ENCODE measurements around the gene NT5C3B. TPM values are rescaled to one million over a fixed set of nuclear protein-coding genes. Genes with fewer than 3 reads are reported as not detected.
"Not testable (repeated sequence)": the region's sequence is repeated elsewhere in the genome, so short reads cannot be mapped to it uniquely, and the experiment has no call there.

Gene NT5C3B
- total RNA-seq, 2 experiments from 2014 or later = 29.0 to 29.5 TPM

GRCh38 chr17:41786227-41787020, 49.6 kb downstream of the NT5C3B start, which contains the start of gene JUP:
Gene JUP, minus strand, starts transcription at chr17:41786711. Its CDS starts 14,857 bp downstream, at chr17:41771854.
- Mint-ChIP-seq H3K4me3 (peak within 1 kb of the TSS; percentile 32), H3K27ac (no peak within 1 kb of the TSS), H3K36me3 (no peaks in the 10 kb centered on the region), H3K9me3 (no peaks in the 10 kb centered on the region), H3K4me1 (ENCODE audit: low read depth) (peaks cover 12% of the 10 kb centered on the region), H3K27me3 (peaks cover 20% of the 10 kb centered on the region)
- intact Hi-C loops (cut with micrococcal nuclease) = no loop called here
- ChIA-PET CTCF (interaction anchor here (0.7 to 2.8 kb wide), 11 partner anchors 8 to 217 kb away, joined by 3 to 20 read pairs (median 5); partner anchors contain the start of genes FKBP10, ODAD4 and P3H4), POLR2A (interaction anchor here (0.9 to 1.1 kb wide), 2 partner anchors 12 to 25 kb away, joined by 3 to 4 read pairs; partner anchors contain the start of gene P3H4)
- DNase-seq = peak; percentile 94

GRCh38 chr17:41785859-41786226, 50.2 kb downstream of the NT5C3B start:
- ChIA-PET POLR2A (interaction anchor here (1.1 kb wide), 1 partner anchor 26 kb away, joined by 4 read pairs; the partner anchor contains the start of gene P3H4), CTCF (interaction anchor here (1.0 to 2.8 kb wide), 8 partner anchors 9 to 90 kb away, joined by 3 to 20 read pairs (median 7); partner anchors contain the start of genes FKBP10 and P3H4)
- H3K27ac Mint-ChIP-seq = no peak overlapping the region
- H3K9me3 Mint-ChIP-seq = no peaks in the 10 kb centered on the region
- peaks cover 20% of the 10 kb centered on the region for H3K27me3 Mint-ChIP-seq
- peaks cover 12% of the 10 kb centered on the region for H3K4me1 Mint-ChIP-seq (ENCODE audit: low read depth)
- no peak overlapping the region for H3K4me3 Mint-ChIP-seq
- no peaks in the 10 kb centered on the region for H3K36me3 Mint-ChIP-seq
- intact Hi-C loops (cut with micrococcal nuclease) = no loop called here
- no peak for DNase-seq

GRCh38 chr17:41785091-41785858, 50.8 kb downstream of the NT5C3B start:
- ChIA-PET POLR2A (interaction anchor here (1.1 kb wide), 1 partner anchor 27 kb away, joined by 4 read pairs; the partner anchor contains the start of gene P3H4), CTCF (interaction anchor here (1.0 to 2.8 kb wide), 4 partner anchors 9 to 89 kb away, joined by 3 to 20 read pairs (median 8); no protein-coding TSS in a partner anchor)
- DNase-seq = no peak
- Mint-ChIP-seq H3K4me3 (no peak overlapping the region), H3K36me3 (no peaks in the 10 kb centered on the region), H3K4me1 (ENCODE audit: low read depth) (peaks cover 12% of the 10 kb centered on the region), H3K27ac (no peak overlapping the region), H3K27me3 (peaks cover 20% of the 10 kb centered on the region), H3K9me3 (no peaks in the 10 kb centered on the region)
- intact Hi-C loops (cut with micrococcal nuclease) = no loop called here

GRCh38 chr17:41784207-41784744, 51.8 kb downstream of the NT5C3B start:
- Mint-ChIP-seq H3K27me3 (peaks cover 20% of the 10 kb centered on the region), H3K36me3 (no peaks in the 10 kb centered on the region), H3K4me3 (no peak overlapping the region), H3K4me1 (ENCODE audit: low read depth) (peaks cover 12% of the 10 kb centered on the region), H3K9me3 (no peaks in the 10 kb centered on the region), H3K27ac (no peak overlapping the region)
- DNase-seq = no peak
- ChIA-PET POLR2A (no interaction called here), CTCF (no interaction called here)
- intact Hi-C loops (cut with micrococcal nuclease) = no loop called here

GRCh38 chr17:41782142-41782541, 53.9 kb downstream of the NT5C3B start:
- Mint-ChIP-seq H3K4me1 (ENCODE audit: low read depth) (peaks cover 8% of the 10 kb centered on the region), H3K27me3 (peaks cover 18% of the 10 kb centered on the region), H3K9me3 (no peaks in the 10 kb centered on the region), H3K4me3 (no peak overlapping the region), H3K27ac (no peak overlapping the region), H3K36me3 (no peaks in the 10 kb centered on the region)
- POLR2A ChIA-PET = no interaction called here
- no peak for DNase-seq
- intact Hi-C loops (cut with micrococcal nuclease) = no loop called here
- CTCF ChIA-PET = no interaction called here

GRCh38 chr17:41781404-41782110, 54.5 kb downstream of the NT5C3B start:
- intact Hi-C loops (cut with micrococcal nuclease) = no loop called here
- no peak for DNase-seq
- Mint-ChIP-seq H3K9me3 (no peaks in the 10 kb centered on the region), H3K27ac (no peak overlapping the region), H3K4me3 (no peak overlapping the region), H3K4me1 (ENCODE audit: low read depth) (peaks cover 4% of the 10 kb centered on the region), H3K36me3 (no peaks in the 10 kb centered on the region), H3K27me3 (peaks cover 18% of the 10 kb centered on the region)
- CTCF ChIA-PET = no interaction called here
- POLR2A ChIA-PET = no interaction called here

GRCh38 chr17:41779954-41780353, 56.1 kb downstream of the NT5C3B start:
- ChIA-PET POLR2A (interaction anchor here (1.0 kb wide), 1 partner anchor 30 kb away, joined by 5 read pairs; no protein-coding TSS in a partner anchor), CTCF (no interaction called here)
- DNase-seq = no peak
- Mint-ChIP-seq H3K9me3 (no peaks in the 10 kb centered on the region), H3K36me3 (no peaks in the 10 kb centered on the region), H3K4me3 (no peak overlapping the region), H3K27me3 (peaks cover 18% of the 10 kb centered on the region), H3K4me1 (ENCODE audit: low read depth) (peaks cover 1% of the 10 kb centered on the region), H3K27ac (no peak overlapping the region)
- intact Hi-C loops (cut with micrococcal nuclease) = no loop called here

GRCh38 chr17:41777574-41778188, 58.4 kb downstream of the NT5C3B start:
- Mint-ChIP-seq H3K36me3 (no peaks in the 10 kb centered on the region), H3K4me1 (ENCODE audit: low read depth) (no peaks in the 10 kb centered on the region), H3K9me3 (no peaks in the 10 kb centered on the region), H3K4me3 (no peak overlapping the region), H3K27me3 (peaks cover 12% of the 10 kb centered on the region), H3K27ac (no peak overlapping the region)
- intact Hi-C loops (cut with micrococcal nuclease) = no loop called here
- DNase-seq = no peak
- ChIA-PET CTCF (interaction anchor here (1.0 to 1.7 kb wide), 2 partner anchors 9 to 24 kb away, joined by 3 to 5 read pairs; partner anchors contain the start of gene JUP), POLR2A (no interaction called here)

- intact Hi-C loops (cut with micrococcal nuclease) = no loop called here
- H3K4me1 Mint-ChIP-seq (ENCODE audit: low read depth) = no peaks in the 10 kb centered on the region
- POLR2A ChIA-PET = no interaction called here
These were observed 58.9 kb downstream of the NT5C3B start for GRCh38 chr17:41777157-41777573.

GRCh38 chr17:41776262-41776900, 59.7 kb downstream of the NT5C3B start:
- H3K9me3 Mint-ChIP-seq; H3K4me1 Mint-ChIP-seq (ENCODE audit: low read depth); H3K27ac Mint-ChIP-seq; CTCF ChIA-PET; POLR2A ChIA-PET; H3K27me3 Mint-ChIP-seq; DNase-seq; H3K36me3 Mint-ChIP-seq; intact Hi-C loops (cut with micrococcal nuclease); H3K4me3 Mint-ChIP-seq: not testable (repeated sequence)

More at GRCh38 chr17:41777157-41777573, 58.9 kb downstream of the NT5C3B start:
- peaks cover 13% of the 10 kb centered on the region for H3K27me3 Mint-ChIP-seq
- CTCF ChIA-PET = interaction anchor here (1.7 kb wide), 1 partner anchor 24 kb away, joined by 5 read pairs; no protein-coding TSS in a partner anchor
- H3K4me3 Mint-ChIP-seq = no peak overlapping the region
- H3K36me3 Mint-ChIP-seq = no peaks in the 10 kb centered on the region
- no peaks in the 10 kb centered on the region for H3K9me3 Mint-ChIP-seq
- no peak overlapping the region for H3K27ac Mint-ChIP-seq
- DNase-seq = no peak

Measured in activated CD4-positive, alpha-beta memory T cell treated with anti-CD3 and anti-CD28 coated beads for 36 hours (primary cell).